ENCODE results near the gene U2AF2. TPM values are rescaled to one million over a fixed set of nuclear protein-coding genes. Genes with fewer than 3 reads are reported as not detected.
A peak's percentile ranks its signal among the peaks of the same experiment; 100 is the strongest.

The U2AF2 gene
- total and polyA plus RNA-seq, 9 of the 15 experiments (the other 6 are each of a cell fraction or from before 2014, with no cell fraction given): 3.0 to 331 (median 157) TPM

DNA sequence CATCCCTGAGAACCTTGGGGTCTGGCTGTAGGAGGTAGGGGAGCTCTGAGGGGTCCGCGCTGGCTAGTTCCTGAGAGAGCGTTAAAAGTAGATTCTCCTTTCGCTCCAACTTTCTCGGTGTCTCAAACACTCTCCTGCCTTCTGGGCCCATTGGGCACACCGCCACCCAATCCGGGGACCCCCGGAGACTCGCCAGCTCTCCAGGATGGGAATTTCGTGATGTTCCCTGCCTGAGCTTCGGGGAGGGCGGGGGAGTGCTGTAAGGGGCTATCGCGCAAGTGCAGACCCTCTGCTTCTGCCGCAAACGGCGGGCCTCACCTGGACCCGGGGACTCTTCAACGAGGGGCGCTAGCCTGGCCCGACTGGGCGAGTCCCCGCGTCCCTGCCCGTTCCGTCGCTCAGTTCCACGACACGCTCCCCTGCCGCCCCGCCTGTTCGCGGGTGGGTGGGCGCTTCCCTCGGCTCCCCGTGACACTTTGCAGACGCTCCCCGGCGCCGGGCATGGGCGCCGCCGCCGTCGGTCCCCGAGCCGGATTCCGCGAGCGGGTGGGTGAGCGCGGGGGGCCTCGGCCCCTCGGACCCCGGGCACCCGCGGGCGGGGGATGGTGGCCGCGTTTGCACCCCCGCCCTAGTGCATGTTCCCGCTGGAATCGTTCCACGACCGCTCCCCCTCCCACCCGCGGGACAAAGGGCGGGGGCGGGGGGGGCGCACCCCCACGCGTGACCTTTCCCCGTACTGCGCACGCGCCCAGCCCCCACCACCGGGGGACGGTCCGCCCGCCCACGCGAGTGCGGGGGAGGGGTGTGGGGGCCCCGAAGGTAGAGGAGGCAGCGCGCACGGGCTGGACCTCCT is 6.9 kb upstream of the U2AF2 start, which contains the start of gene CCDC106:
TSS of gene CCDC106 (plus strand) at position 481 of the 853 bp plus-strand sequence. CDS start 835 bp downstream, outside the sequence.
- Histone ChIP-seq H3K27me3 (ENCODE audit: control insufficient read depth in 2 of 2, insufficient read depth in 2 of 2, low read length in 2 of 2) (no peaks in the 10 kb centered on the region), H4K20me1 (replicated peaks; ENCODE audit: control insufficient read depth, insufficient read depth, low read length) (no peaks in the 10 kb centered on the region), H3K4me3 (peak within 1 kb of the TSS; percentile 68), H3K4me1 (replicated peaks in 1 of 2; ENCODE audit: control insufficient read depth in 2 of 2, insufficient read depth in 2 of 2, low read length in 2 of 2) (peaks cover 26 to 78% of the 10 kb centered on the region in 2 experiments), H3K27ac (ENCODE audit: extremely low read depth, low read depth, low read length) (peak within 1 kb of the TSS; percentile 90), H3K9ac (ENCODE audit: insufficient read depth in 1 of 2, low read depth in 2 of 2, low read length in 2 of 2) (peak within 1 kb of the TSS; percentile 89 to 98), H3K4me2 (ENCODE audit: insufficient read depth, low read length) (peak within 1 kb of the TSS; percentile 90), H3K79me2 (ENCODE audit: control insufficient read depth, insufficient read depth, low read length) (peaks cover 57% of the 10 kb centered on the region), H2AFZ (ENCODE audit: low read depth, low read length) (peak within 1 kb of the TSS; percentile 95), H3K9me1 (ENCODE audit: control insufficient read depth, insufficient read depth, low read length) (no peaks in the 10 kb centered on the region), H3K9me3 (replicated peaks; ENCODE audit: control insufficient read depth, insufficient read depth, low read depth, low read length) (no peaks in the 10 kb centered on the region), H3K36me3 (ENCODE audit: control insufficient read depth, insufficient read depth, low read length) (peaks cover 49% of the 10 kb centered on the region; the same call in 2 of the 3 replicates)
- intact Hi-C loops (cut with micrococcal nuclease): no loop called here
- in situ Hi-C loops (cut with MboI): loop anchor here (25.0 kb wide), 2 partner anchors 511 to 664 kb away; partner anchors contain the start of genes TNNT1 and ZSCAN5A
- FAIRE-seq (peak; percentile 76), ATAC-seq (peak; percentile 53), DNase-seq (ENCODE audit: extremely low read depth in 1 of 4, low spot score in 3 of 4) (peak; percentile 81 to 86 (median 84))
- ChIA-PET CTCF (ENCODE audit: low intra/inter-chr PET ratio) (interaction anchor here (0.7 kb wide), 1 partner anchor 13 kb away, joined by 4 read pairs; no protein-coding TSS in a partner anchor), POLR2A (interaction anchor here (0.5 to 1.8 kb wide), 11 partner anchors 10 to 612 kb away, joined by 3 to 7 read pairs (median 3); partner anchors contain the start of gene ZNF865)
- BruUV-seq (replicated peaks): no TSS peak
- 3% methylated on average over 38 of the region's 87 CpGs for whole genome bisulfite sequencing (ENCODE audit: insufficient coverage, low coverage, missing lambda C conversion rate)
- no peak for TF ChIP-seq ZNF561 (CRISPR knock-in tag; conservative IDR thresholded peaks at IDR 0.05)
- TF ChIP-seq, protein P1, sequence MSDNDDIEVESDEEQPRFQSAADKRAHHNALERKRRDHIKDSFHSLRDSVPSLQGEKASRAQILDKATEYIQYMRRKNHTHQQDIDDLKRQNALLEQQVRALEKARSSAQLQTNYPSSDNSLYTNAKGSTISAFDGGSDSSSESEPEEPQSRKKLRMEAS (CRISPR knock-in tag; IDR thresholded peaks at IDR 0.05): 0 out of 2 replicates have a peak, but pooled peaks have one; percentile 14
- TF ChIP-seq CAMTA2 (CRISPR knock-in tag; conservative IDR thresholded peaks at IDR 0.05): no peak
- no peak for TF ChIP-seq ZNF830 (CRISPR knock-in tag; IDR thresholded peaks at IDR 0.05)
- TF ChIP-seq CC2D1A (IDR thresholded peaks at IDR 0.05): no peak
- no peak for TF ChIP-seq THRAP3 (IDR thresholded peaks at IDR 0.05; ENCODE audit: borderline replicate concordance)
- no peak for TF ChIP-seq BACH1 (tag; IDR thresholded peaks at IDR 0.05)
- TF ChIP-seq TOE1 (IDR thresholded peaks at IDR 0.05; ENCODE audit: borderline replicate concordance): peak; percentile 98
- TF ChIP-seq TOE1 (CRISPR knock-in tag; IDR thresholded peaks at IDR 0.05; ENCODE audit: borderline replicate concordance, low read depth): no peak
- TF ChIP-seq ZNF436 (CRISPR knock-in tag; IDR thresholded peaks at IDR 0.05): no peak
- no peak for TF ChIP-seq HEY1 (CRISPR knock-in tag; IDR thresholded peaks at IDR 0.05; ENCODE audit: borderline replicate concordance)
- TF ChIP-seq, protein P2, sequence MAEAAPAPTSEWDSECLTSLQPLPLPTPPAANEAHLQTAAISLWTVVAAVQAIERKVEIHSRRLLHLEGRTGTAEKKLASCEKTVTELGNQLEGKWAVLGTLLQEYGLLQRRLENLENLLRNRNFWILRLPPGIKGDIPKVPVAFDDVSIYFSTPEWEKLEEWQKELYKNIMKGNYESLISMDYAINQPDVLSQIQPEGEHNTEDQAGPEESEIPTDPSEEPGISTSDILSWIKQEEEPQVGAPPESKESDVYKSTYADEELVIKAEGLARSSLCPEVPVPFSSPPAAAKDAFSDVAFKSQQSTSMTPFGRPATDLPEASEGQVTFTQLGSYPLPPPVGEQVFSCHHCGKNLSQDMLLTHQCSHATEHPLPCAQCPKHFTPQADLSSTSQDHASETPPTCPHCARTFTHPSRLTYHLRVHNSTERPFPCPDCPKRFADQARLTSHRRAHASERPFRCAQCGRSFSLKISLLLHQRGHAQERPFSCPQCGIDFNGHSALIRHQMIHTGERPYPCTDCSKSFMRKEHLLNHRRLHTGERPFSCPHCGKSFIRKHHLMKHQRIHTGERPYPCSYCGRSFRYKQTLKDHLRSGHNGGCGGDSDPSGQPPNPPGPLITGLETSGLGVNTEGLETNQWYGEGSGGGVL (CRISPR knock-in tag; IDR thresholded peaks at IDR 0.05): no peak
- TF ChIP-seq BRF1 (IDR thresholded peaks at IDR 0.05; ENCODE audit: borderline replicate concordance, extremely low read depth, insufficient read length): no peak
- no peak for TF ChIP-seq ZNF644 (tag; IDR thresholded peaks at IDR 0.05; ENCODE audit: low read depth)
- no peak for TF ChIP-seq ZNF668 (CRISPR knock-in tag; IDR thresholded peaks at IDR 0.05)
- 0 out of 2 replicates have a peak, but pooled peaks have one; percentile 14 for TF ChIP-seq GABPA (tag; conservative IDR thresholded peaks at IDR 0.05; ENCODE audit: low read depth)

Measured in K562 (cell line).